Activated T-helper 1 cell treated with anti-CD3 and anti-CD28 coated beads, Interleukin-12 subunit alpha, Interleukin-12 subunit beta, Interleukin-2, Interleukin-4 antibody, amounts not matched to agents 30 ng/mL and 10 ng/mL and 1 ng/mL, durations not matched to agents 14 hours and 24 hours and 36 hours (primary cell): ENCODE data around the gene EFNA5. TPM values are rescaled to one million over a fixed set of nuclear protein-coding genes. Genes with fewer than 3 reads are reported as not detected.

Source experiments
- DNase-seq: peaks from one replicate; pipeline ENCODE4 v3.0.0; 2021; ENCODE audit warnings: low spot score
- H3K27ac Mint-ChIP-seq: one replicate; pipeline ENCODE4 v1.8.0; 2021; ENCODE audit warnings: mild to moderate bottlenecking, mixed read lengths
- H3K27me3 Mint-ChIP-seq: one replicate; pipeline ENCODE4 v1.8.0; 2022; ENCODE audit warnings: mild to moderate bottlenecking, moderate library complexity, mixed read lengths; ENCODE audit not compliant: insufficient read depth
- H3K36me3 Mint-ChIP-seq: one replicate; pipeline ENCODE4 v1.8.0; 2021; ENCODE audit warnings: low read depth, mixed read lengths
- H3K4me1 Mint-ChIP-seq: one replicate; pipeline ENCODE4 v1.8.0; 2021; ENCODE audit warnings: low read depth, mixed read lengths
- H3K4me3 Mint-ChIP-seq: one replicate; pipeline ENCODE4 v1.8.0; 2021; ENCODE audit warnings: mild to moderate bottlenecking, moderate library complexity, mixed read lengths
- H3K9me3 Mint-ChIP-seq: one replicate; pipeline ENCODE4 v1.8.0; 2021; ENCODE audit warnings: mixed read lengths
- intact Hi-C: fragments of 100-400 bp; cut with micrococcal nuclease; formaldehyde crosslinking; loops from one replicate; pipeline ENCODE4 v1.15.1; 2024
- total RNA-seq: library from RNA; stranded (reverse); gene quantifications from 2 replicates; pipeline ENCODE4 v1.2.3, GENCODE V29; 2022

The EFNA5 gene
- total RNA-seq: not detected in 2 replicates

GRCh38 chr5:107670932-107671741, at the start of gene EFNA5:
Gene EFNA5, minus strand, starts transcription at chr5:107670937.
- intact Hi-C loops: loop anchor here (5.0 to 10.0 kb wide), 2 partner anchors 251 to 674 kb away; no protein-coding TSS in a partner anchor
- Mint-ChIP-seq H3K9me3 (no peaks in the 10 kb centered on the region), H3K4me1 (peaks cover 22% of the 10 kb centered on the region), H3K27ac (peak within 1 kb of the TSS; percentile 8), H3K4me3 (peak within 1 kb of the TSS; percentile 72), H3K27me3 (peaks cover 66% of the 10 kb centered on the region), H3K36me3 (no peaks in the 10 kb centered on the region)
- no peak for DNase-seq

- no peak overlapping the region for H3K27ac Mint-ChIP-seq
- intact Hi-C loops: no loop called here
- H3K27me3 Mint-ChIP-seq: peaks cover 4% of the 10 kb centered on the region
- peaks cover 14% of the 10 kb centered on the region for H3K9me3 Mint-ChIP-seq
- H3K4me1 Mint-ChIP-seq: no peaks in the 10 kb centered on the region
- H3K4me3 Mint-ChIP-seq: no peak overlapping the region
- H3K36me3 Mint-ChIP-seq: no peaks in the 10 kb centered on the region
- no peak for DNase-seq
These were observed 48.4 kb upstream of the EFNA5 start for GRCh38 chr5:107719034-107719606.

GRCh38 chr5:107717816-107718215, 47.1 kb upstream of the EFNA5 start:
- Mint-ChIP-seq H3K4me3 (no peak overlapping the region), H3K4me1 (no peaks in the 10 kb centered on the region), H3K27ac (no peak overlapping the region), H3K36me3 (no peaks in the 10 kb centered on the region), H3K9me3 (peaks cover 9% of the 10 kb centered on the region), H3K27me3 (peaks cover 4% of the 10 kb centered on the region)
- DNase-seq: no peak
- intact Hi-C loops: no loop called here

GRCh38 chr5:107713228-107713627, 42.5 kb upstream of the EFNA5 start:
- Mint-ChIP-seq H3K4me1 (no peaks in the 10 kb centered on the region), H3K4me3 (no peak overlapping the region), H3K36me3 (no peaks in the 10 kb centered on the region), H3K27me3 (peaks cover 2% of the 10 kb centered on the region), H3K9me3 (no peaks in the 10 kb centered on the region), H3K27ac (no peak overlapping the region)
- intact Hi-C loops: no loop called here
- no peak for DNase-seq

- intact Hi-C loops: no loop called here
- no peak overlapping the region for H3K4me3 Mint-ChIP-seq
- no peaks in the 10 kb centered on the region for H3K4me1 Mint-ChIP-seq
- H3K36me3 Mint-ChIP-seq: no peaks in the 10 kb centered on the region
- H3K27ac Mint-ChIP-seq: no peak overlapping the region
- H3K27me3 Mint-ChIP-seq: peaks cover 2% of the 10 kb centered on the region
- H3K9me3 Mint-ChIP-seq: peaks cover 3% of the 10 kb centered on the region
- DNase-seq: no peak
These were observed 41.7 kb upstream of the EFNA5 start for GRCh38 chr5:107712359-107712870.

- intact Hi-C loops: no loop called here
- no peak for DNase-seq
- no peak overlapping the region for H3K27ac Mint-ChIP-seq
- H3K36me3 Mint-ChIP-seq: no peaks in the 10 kb centered on the region
- H3K4me1 Mint-ChIP-seq: no peaks in the 10 kb centered on the region
- no peak overlapping the region for H3K4me3 Mint-ChIP-seq
- peaks cover 3% of the 10 kb centered on the region for H3K9me3 Mint-ChIP-seq
- H3K27me3 Mint-ChIP-seq: no peaks in the 10 kb centered on the region
These were observed 34.8 kb upstream of the EFNA5 start for GRCh38 chr5:107705402-107706014.

- Mint-ChIP-seq H3K27me3 (no peaks in the 10 kb centered on the region), H3K4me1 (no peaks in the 10 kb centered on the region), H3K9me3 (peaks cover 3% of the 10 kb centered on the region), H3K27ac (no peak overlapping the region), H3K4me3 (no peak overlapping the region), H3K36me3 (no peaks in the 10 kb centered on the region)
- DNase-seq: no peak
- intact Hi-C loops: no loop called here
These were observed 34.1 kb upstream of the EFNA5 start for GRCh38 chr5:107704681-107705401.

GRCh38 chr5:107700481-107700880, 29.7 kb upstream of the EFNA5 start:
- H3K4me1 Mint-ChIP-seq: no peaks in the 10 kb centered on the region
- intact Hi-C loops: no loop called here
- H3K27ac Mint-ChIP-seq: no peak overlapping the region
- H3K4me3 Mint-ChIP-seq: no peak overlapping the region
- H3K36me3 Mint-ChIP-seq: no peaks in the 10 kb centered on the region
- no peaks in the 10 kb centered on the region for H3K9me3 Mint-ChIP-seq
- no peaks in the 10 kb centered on the region for H3K27me3 Mint-ChIP-seq
- DNase-seq: no peak

- Mint-ChIP-seq H3K9me3 (no peaks in the 10 kb centered on the region), H3K4me3 (no peak overlapping the region), H3K36me3 (no peaks in the 10 kb centered on the region), H3K27me3 (no peaks in the 10 kb centered on the region), H3K27ac (no peak overlapping the region), H3K4me1 (no peaks in the 10 kb centered on the region)
- intact Hi-C loops: no loop called here
- no peak for DNase-seq
These were observed 28.7 kb upstream of the EFNA5 start for GRCh38 chr5:107699425-107699824.

GRCh38 chr5:107698286-107698685, 27.5 kb upstream of the EFNA5 start:
- Mint-ChIP-seq H3K4me1 (no peaks in the 10 kb centered on the region), H3K4me3 (no peak overlapping the region), H3K27ac (no peak overlapping the region), H3K9me3 (no peaks in the 10 kb centered on the region), H3K36me3 (no peaks in the 10 kb centered on the region), H3K27me3 (no peaks in the 10 kb centered on the region)
- no peak for DNase-seq
- intact Hi-C loops: no loop called here

GRCh38 chr5:107696498-107696897, 25.8 kb upstream of the EFNA5 start:
- no peak overlapping the region for H3K4me3 Mint-ChIP-seq
- H3K36me3 Mint-ChIP-seq: no peaks in the 10 kb centered on the region
- DNase-seq: no peak
- intact Hi-C loops: no loop called here
- H3K9me3 Mint-ChIP-seq: peaks cover 5% of the 10 kb centered on the region
- H3K27me3 Mint-ChIP-seq: no peaks in the 10 kb centered on the region
- no peak overlapping the region for H3K27ac Mint-ChIP-seq
- H3K4me1 Mint-ChIP-seq: no peaks in the 10 kb centered on the region

GRCh38 chr5:107696080-107696479, 25.3 kb upstream of the EFNA5 start:
- H3K4me3 Mint-ChIP-seq: no peak overlapping the region
- no peak for DNase-seq
- H3K36me3 Mint-ChIP-seq: no peaks in the 10 kb centered on the region
- no peak overlapping the region for H3K27ac Mint-ChIP-seq
- no peaks in the 10 kb centered on the region for H3K4me1 Mint-ChIP-seq
- H3K27me3 Mint-ChIP-seq: no peaks in the 10 kb centered on the region
- H3K9me3 Mint-ChIP-seq: peaks cover 5% of the 10 kb centered on the region
- intact Hi-C loops: no loop called here
